ENCODE data around the gene ORAI2.

DNA sequence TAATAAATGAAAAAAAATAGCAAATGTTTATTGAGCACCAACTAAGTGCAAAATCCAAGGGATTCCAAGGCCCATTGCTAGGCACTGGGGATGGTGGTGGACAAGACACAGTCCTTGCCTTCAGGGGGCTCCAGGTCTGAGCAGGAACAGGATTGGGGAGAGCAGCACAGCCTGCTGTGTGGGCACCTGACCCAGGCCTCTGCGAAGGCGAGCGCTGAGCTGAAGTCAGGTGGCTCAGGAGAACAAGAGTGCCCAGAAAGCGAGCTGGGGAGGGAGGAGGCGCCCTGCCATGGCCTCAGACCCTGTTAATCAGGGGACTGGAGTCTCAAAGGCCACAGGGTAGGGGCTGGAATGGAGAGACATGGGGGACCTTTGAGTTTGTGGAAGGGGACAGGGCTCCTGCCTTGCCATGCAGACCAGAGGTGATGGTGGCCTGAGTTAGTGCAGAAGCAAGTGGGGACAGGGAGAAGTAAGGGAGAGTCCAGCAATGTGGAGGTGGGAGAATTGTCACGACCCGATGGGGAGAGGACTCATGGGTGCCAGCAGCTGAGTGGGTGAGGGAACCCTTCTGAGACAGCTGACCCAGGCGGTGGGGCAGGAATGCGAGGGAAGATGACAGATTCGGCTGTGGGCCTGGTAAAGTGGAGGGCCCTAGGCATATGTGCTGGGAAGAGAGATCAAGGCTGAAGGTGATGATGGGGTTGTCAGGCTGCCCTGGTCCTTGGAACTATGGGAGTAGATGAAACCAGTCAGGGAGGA, 4.1 kb upstream of the ORAI2 start:
- TF ChIP-seq, protein P1, sequence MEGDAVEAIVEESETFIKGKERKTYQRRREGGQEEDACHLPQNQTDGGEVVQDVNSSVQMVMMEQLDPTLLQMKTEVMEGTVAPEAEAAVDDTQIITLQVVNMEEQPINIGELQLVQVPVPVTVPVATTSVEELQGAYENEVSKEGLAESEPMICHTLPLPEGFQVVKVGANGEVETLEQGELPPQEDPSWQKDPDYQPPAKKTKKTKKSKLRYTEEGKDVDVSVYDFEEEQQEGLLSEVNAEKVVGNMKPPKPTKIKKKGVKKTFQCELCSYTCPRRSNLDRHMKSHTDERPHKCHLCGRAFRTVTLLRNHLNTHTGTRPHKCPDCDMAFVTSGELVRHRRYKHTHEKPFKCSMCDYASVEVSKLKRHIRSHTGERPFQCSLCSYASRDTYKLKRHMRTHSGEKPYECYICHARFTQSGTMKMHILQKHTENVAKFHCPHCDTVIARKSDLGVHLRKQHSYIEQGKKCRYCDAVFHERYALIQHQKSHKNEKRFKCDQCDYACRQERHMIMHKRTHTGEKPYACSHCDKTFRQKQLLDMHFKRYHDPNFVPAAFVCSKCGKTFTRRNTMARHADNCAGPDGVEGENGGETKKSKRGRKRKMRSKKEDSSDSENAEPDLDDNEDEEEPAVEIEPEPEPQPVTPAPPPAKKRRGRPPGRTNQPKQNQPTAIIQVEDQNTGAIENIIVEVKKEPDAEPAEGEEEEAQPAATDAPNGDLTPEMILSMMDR (optimal IDR thresholded peaks at IDR 0.05 in 1 of 3, IDR thresholded peaks at IDR 0.05 in 1 of 3, conservative IDR thresholded peaks at IDR 0.05 in 1 of 3; ENCODE audit: extremely low read depth in 1 of 3, insufficient read depth in 2 of 3, low read length in 3 of 3), result no peak
- TF ChIP-seq EZH2 (IDR thresholded peaks at IDR 0.05; ENCODE audit: low read length), result no peak
